Mesothelial cell of epicardium (in vitro differentiated cells): Measurements from ENCODE around the gene HYAL4. TPM values are rescaled to one million over a fixed set of nuclear protein-coding genes. Genes with fewer than 3 reads are reported as not detected.
A peak's percentile ranks its signal among the peaks of the same experiment; 100 is the strongest.

Experiments used
- DNase-seq, 2 experiments: peaks; one replicate each; pipeline ENCODE4 v3.0.0; 2021; ENCODE audit warnings: low spot score in 2 of 2; ENCODE audit not compliant: unreplicated experiment in 2 of 2
- H3K27ac Mint-ChIP-seq: 2 replicates; pipeline ENCODE4 v1.8.0; 2021; ENCODE audit warnings: mixed read lengths
- H3K27me3 Mint-ChIP-seq: 2 replicates; pipeline ENCODE4 v1.8.0; 2021; ENCODE audit warnings: low read depth, mixed read lengths
- H3K36me3 Mint-ChIP-seq: 2 replicates; pipeline ENCODE4 v1.8.0; 2021; ENCODE audit warnings: mixed read lengths
- H3K4me1 Mint-ChIP-seq: 2 replicates; pipeline ENCODE4 v1.8.0; 2021; ENCODE audit warnings: mixed read lengths
- H3K4me3 Mint-ChIP-seq: 2 replicates; pipeline ENCODE4 v1.8.0; 2021; ENCODE audit warnings: mild to moderate bottlenecking, moderate library complexity, mixed read lengths
- H3K9me3 Mint-ChIP-seq: 2 replicates; pipeline ENCODE4 v1.8.0; 2021; ENCODE audit warnings: mixed read lengths
- CTCF ChIP-seq: fragments of 200-600 bp; sonication (generic); IDR thresholded peaks from one replicate; pipeline ENCODE4 v1.5.0; 2021; ENCODE audit warnings: antibody characterized with exemption; ENCODE audit not compliant: unreplicated experiment
- total RNA-seq: library from RNA; stranded (reverse); gene quantifications from 3 replicates; pipeline ENCODE4 v1.2.1, GENCODE V29; 2021

The HYAL4 gene
- not detected in 3 replicates for total RNA-seq

- Mint-ChIP-seq H3K36me3 (no peaks in the 10 kb centered on the region), H3K4me1 (peaks cover 2% of the 10 kb centered on the region), H3K27ac (no peak within 1 kb of the TSS), H3K27me3 (no peaks in the 10 kb centered on the region), H3K4me3 (no peak within 1 kb of the TSS), H3K9me3 (peaks cover 23% of the 10 kb centered on the region)
- TF ChIP-seq CTCF = no peak
- DNase-seq = no peak
These were observed at the start of gene HYAL4 for GRCh38 chr7:123844712-123845219. HYAL4 (plus strand) TSS chr7:123845169; CDS start chr7:123868274, 23,105 bp downstream.

GRCh38 chr7:123795917-123796316 is 49.1 kb upstream of the HYAL4 start:
- TF ChIP-seq CTCF = no peak
- Mint-ChIP-seq H3K36me3 (no peaks in the 10 kb centered on the region), H3K4me3 (no peak overlapping the region), H3K4me1 (peaks cover 15% of the 10 kb centered on the region), H3K27me3 (no peaks in the 10 kb centered on the region), H3K9me3 (peaks cover 4% of the 10 kb centered on the region), H3K27ac (no peak overlapping the region)
- no peak for DNase-seq

- H3K9me3 Mint-ChIP-seq = peaks cover 4% of the 10 kb centered on the region
- DNase-seq = no peak
- H3K4me1 Mint-ChIP-seq = peaks cover 16% of the 10 kb centered on the region
- no peaks in the 10 kb centered on the region for H3K36me3 Mint-ChIP-seq
- no peak for TF ChIP-seq CTCF
- no peak overlapping the region for H3K27ac Mint-ChIP-seq
- H3K4me3 Mint-ChIP-seq = no peak overlapping the region
- H3K27me3 Mint-ChIP-seq = no peaks in the 10 kb centered on the region
These were observed 48.4 kb upstream of the HYAL4 start for GRCh38 chr7:123796568-123796967.

- DNase-seq = no peak
These were observed 47.1 kb upstream of the HYAL4 start for GRCh38 chr7:123797673-123798531.

GRCh38 chr7:123798532-123799188 is 46.3 kb upstream of the HYAL4 start:
- Mint-ChIP-seq H3K36me3 (no peaks in the 10 kb centered on the region), H3K27ac (peak overlapping the region; percentile 94), H3K4me3 (no peak overlapping the region), H3K4me1 (peaks cover 24% of the 10 kb centered on the region), H3K9me3 (peaks cover 3% of the 10 kb centered on the region), H3K27me3 (no peaks in the 10 kb centered on the region)
- no peak for TF ChIP-seq CTCF
- no peak for DNase-seq

More at GRCh38 chr7:123797673-123798531, 47.1 kb upstream of the HYAL4 start:
- peaks cover 4% of the 10 kb centered on the region for H3K9me3 Mint-ChIP-seq
- H3K27ac Mint-ChIP-seq = peak overlapping the region; percentile 94
- TF ChIP-seq CTCF = peak; percentile 75
- no peak overlapping the region for H3K4me3 Mint-ChIP-seq
- no peaks in the 10 kb centered on the region for H3K36me3 Mint-ChIP-seq
- peaks cover 24% of the 10 kb centered on the region for H3K4me1 Mint-ChIP-seq
- H3K27me3 Mint-ChIP-seq = no peaks in the 10 kb centered on the region
